HG03439 (cell line): Measurements from ENCODE around the gene RFNG.

Source experiments
- ATAC-seq: cut with Tn5 transposase; IDR thresholded peaks from one replicate; pipeline ENCODE4 v1.9.1; 2021; ENCODE audit warnings: mild to moderate bottlenecking, moderate library complexity; ENCODE audit not compliant: unreplicated experiment

The RFNG gene

DNA sequence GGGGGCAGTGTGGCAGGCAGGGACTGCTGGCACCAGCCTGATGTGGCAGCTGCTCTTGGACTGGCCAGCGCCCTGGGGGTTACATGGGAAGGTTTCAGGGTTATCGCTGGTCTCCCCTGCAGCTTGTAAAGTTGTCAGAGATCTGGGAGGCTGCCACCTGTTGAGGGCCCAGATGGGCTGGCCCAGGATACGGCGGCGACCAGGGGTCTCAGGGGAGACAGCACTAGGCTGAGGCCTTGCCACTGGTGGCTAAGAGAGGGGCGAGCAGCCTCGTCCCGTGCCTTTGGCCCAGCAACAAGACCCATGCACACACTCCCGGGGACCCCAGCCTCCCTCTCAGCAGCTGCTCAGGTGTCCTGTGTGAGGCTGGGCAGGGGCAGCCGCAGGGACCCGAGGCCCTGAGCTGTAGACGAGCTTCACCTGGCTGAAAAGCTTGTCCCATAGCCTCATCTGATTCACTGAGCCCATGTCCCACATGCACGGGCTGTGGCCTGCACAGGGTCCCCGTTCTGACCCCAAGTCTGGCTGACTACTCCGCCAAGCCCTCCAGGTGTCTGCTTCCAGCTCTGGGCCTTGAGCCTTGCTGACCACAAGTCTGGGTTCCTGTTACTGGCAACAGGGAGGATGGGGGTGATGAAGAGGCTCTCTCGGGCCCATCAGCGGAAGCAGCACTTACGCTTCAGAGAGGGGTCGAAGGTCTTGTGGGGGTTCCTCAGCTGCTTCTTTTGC is 7.8 kb upstream of the RFNG start:
- ATAC-seq, result no peak

GRCh38 chr17:82058855-82059249 is 7.2 kb upstream of the RFNG start:
- ATAC-seq, result no peak

GRCh38 chr17:82058230-82058854 is 6.7 kb upstream of the RFNG start:
- ATAC-seq, result no peak

DNA sequence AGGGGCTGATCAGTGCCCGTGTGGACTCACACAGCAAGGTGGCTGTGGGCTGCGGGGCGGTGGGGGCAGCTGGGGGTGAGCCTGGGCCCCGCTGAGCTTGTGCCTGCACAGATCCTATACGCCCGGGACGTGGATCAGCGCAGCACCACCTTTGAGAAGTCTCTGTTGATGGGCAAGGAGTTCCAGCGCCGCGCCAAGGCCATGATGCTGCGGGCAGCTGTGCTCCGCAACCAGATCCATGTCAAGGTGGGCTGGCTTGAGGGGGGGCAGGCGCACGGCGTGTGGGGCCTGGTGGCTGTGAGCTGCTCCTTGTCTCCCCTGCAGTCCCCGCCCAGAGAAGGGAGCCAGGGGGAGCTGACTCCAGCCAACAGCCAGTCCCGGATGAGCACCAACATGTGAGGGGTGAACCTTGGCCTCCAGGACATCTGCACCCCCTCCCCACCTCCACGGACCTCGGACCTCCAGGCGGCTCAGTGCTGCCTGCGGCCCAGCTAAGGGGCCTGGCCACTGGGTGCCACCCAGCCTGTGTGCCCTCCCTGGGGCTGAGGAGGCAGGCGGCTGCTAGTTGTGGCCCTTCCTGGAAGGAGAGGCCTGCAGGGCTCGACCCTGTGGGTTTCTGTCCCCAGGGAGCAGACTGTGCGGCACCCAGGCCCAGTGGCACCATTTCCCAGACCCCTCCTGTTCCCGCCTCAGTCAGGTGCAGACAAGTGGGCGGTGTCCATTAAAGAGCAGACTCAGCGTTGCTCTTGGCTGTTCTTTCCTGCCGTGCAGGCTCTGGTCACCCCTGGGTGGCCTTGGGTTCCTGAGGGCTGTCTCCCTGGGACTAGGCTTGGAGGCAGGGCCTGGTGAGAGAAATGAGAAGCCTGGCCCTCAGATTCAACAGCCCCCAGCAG is 5.4 kb upstream of the RFNG start:
- ATAC-seq, result no peak

GRCh38 chr17:82055965-82056728 is 4.5 kb upstream of the RFNG start:
- ATAC-seq, result no peak

DNA sequence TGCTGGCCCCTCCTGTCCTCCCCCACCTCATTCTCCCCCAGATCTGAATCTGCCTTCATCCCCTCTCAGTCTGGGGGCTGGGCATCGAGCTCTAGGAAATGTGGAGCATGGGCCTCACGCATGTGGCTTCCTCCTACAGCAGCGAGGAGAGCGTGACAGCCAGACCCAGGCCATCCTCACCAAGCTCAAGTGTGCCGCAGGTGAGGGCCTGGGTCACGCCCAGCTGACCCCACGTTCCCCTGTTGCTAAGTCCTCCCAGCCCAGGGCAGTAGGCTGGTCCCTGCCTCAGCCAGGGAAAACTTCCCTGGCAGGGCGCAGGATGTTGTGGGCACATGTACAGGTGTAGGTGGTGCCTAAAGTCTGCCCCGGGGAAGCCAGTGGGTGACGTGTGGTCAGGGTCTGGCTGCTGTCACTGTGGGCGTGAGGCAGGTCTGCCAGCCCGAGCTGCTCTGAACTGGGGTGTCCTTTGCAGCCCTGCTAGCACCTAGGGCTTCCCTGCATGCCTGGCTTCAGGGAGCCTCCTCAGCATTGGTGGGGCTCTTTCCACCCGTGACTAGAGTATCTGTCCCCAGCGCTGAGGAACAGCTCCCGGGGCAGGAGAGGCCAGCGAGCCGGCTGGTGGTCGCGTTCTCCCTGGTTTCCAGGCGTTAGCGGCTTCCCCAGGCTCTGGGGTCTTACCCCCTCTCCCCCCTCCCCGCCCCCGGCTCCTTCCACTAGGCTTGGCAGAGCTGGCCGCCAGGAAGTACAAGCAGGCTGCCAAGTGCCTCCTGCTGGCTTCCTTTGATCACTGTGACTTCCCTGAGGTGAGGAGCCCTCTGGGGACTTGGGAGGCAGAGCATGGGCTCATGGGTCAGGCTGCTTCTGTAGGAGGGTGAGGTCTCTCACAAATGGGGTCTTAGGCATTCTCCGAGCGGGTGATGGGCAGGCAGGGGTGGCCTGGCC is 3.7 kb upstream of the RFNG start:
- no peak for ATAC-seq

- ATAC-seq, result no peak
Measured at GRCh38 chr17:82054351-82055022, 2.9 kb upstream of the RFNG start.

- no peak for ATAC-seq
Measured at GRCh38 chr17:82053556-82054263, 2.1 kb upstream of the RFNG start.

DNA sequence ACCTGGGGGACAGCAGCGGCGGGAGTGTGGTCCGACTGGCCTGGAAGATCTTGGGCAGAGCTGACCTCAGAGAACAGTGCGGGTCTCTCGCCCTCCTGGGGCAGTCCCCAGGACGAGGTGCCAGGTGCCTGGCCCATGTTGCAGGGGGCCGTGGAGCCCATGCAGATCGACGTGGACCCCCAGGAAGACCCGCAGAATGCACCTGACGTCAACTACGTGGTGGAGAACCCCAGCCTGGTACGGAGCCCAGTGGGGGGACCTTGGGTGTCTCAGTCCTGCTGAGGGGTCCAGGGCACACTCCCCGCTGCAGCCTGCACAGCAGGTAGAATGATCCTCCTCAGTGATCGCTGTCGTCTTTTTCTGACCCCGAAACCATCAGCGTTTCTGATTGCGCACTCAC is 1.5 kb upstream of the RFNG start:
- ATAC-seq, result no peak

GRCh38 chr17:82052638-82053059 is 1.0 kb upstream of the RFNG start:
- no peak for ATAC-seq

- no peak for ATAC-seq
Measured at GRCh38 chr17:82050761-82051641, 610 bp downstream of the RFNG start.

- ATAC-seq, result no peak
Measured at GRCh38 chr17:82050152-82050760, 1.4 kb downstream of the RFNG start.

DNA sequence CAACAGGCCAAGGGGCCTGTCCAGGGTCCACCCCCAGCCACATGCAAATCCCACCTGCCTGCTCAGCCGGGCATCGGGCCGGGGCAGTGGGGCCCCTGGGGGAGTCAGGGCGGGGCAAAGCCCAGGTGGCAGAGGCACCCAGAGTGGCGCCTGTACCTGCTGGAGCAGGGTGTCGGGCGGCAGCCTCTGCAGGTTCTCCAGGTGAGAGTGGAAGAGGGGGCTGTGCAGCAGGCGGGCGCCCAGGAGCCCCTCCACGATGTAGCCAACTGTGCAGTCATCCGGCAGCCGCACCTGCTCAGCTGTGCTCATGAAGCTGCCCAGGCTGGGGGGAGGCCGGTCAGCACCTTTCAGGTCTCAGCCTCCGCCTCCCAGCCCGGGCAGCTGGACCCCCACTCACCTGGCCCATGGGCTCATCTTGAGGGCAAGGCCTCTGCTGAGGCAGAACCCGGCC is 2.1 kb downstream of the RFNG start:
- no peak for ATAC-seq

DNA sequence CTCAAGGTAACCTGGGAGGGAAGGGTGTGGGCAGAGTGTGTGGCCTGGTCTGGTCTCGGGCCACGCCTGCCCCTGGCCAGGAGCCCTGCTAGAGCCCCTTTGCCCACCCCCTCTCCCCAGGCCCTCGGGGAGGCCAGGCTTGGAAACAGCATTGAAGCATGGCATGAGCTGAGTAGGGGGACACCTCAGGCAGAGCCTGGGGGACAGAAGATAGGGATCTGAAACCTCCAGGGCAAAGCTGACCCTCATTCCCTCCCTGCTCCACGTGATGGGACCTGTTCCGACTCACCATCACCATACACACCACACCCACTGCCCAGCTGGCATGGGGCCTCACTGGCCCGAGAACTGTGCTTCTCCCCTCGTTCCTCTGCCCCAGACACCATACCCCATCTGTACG is 2.5 kb downstream of the RFNG start:
- ATAC-seq, result no peak

DNA sequence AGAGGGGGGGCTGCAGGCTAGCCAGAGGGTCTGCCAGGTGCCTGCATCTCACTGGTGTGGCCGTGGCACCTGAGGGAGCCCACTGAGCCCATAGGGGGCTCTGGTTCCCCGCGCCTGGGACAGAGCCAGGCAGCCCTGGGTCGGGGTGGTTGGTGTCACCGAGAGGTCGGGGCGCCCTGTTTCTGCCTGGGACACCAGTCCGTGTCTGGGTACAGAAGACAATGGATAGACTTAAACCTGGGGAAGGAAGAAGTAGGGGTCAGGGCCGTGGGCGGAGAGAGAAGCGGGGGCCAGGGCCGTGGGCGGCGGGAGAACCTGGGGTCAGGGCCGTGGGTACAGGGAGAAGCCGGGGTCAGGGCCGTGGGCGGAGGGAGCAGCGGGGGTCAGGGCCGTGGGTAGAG is 3.0 kb downstream of the RFNG start:
- no peak for ATAC-seq

- no peak for ATAC-seq
Measured at GRCh38 chr17:82047914-82048570, 3.6 kb downstream of the RFNG start.

DNA sequence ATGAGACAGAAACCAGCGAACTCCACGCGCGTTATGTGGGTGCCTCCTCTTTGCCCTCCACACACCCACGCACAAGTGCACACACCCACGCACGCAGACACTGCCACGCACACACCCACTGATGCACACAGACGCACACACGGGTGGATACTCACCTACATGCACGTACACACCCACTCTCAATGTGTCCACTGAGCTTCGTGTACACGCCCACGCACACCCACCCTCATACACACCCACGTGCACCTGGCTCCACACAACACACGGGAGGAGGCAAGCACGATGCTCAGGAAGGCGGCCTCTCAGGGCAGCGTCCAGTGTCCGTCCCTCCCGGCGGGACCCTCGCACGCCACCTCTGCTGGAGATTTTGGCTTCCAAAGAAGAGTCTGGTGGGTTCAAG is 4.2 kb downstream of the RFNG start:
- ATAC-seq, result no peak
